ENCODE measurements around the gene RFC2.

- no peak for TF ChIP-seq CTCF (IDR thresholded peaks at IDR 0.05; ENCODE audit: borderline replicate concordance, extremely low read depth, low read length, poor library complexity, severe bottlenecking)
- TF ChIP-seq EZH2 (IDR thresholded peaks at IDR 0.05; ENCODE audit: borderline replicate concordance, low read depth, low read length, severe bottlenecking) = no peak
These were observed 72.4 kb downstream of the RFC2 start for GRCh38 chr7:74181821-74182220.

Measured in DND-41 (cell line).